Measurements from ENCODE around the gene PTPN14.

The PTPN14 gene

DNA sequence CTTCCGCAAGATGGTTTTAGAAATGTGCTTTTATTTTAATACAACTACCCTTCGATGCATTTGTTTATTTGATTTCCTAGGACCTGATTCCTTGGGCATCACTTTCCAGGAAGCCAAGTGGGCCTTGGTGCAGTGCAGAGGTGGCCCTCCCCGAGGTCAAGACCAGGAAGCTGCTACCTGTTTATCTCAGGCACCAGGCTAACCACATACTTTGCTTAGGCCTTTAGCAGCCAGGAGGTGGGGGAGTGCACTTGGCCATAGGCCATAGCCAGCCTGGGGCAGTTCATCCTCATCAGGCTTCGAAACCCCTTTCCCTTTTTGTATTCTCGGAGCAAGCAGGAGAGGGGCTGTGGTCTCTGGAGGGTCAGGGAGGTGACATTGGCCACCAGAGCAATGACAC lies 225.0 kb downstream of the PTPN14 start:
- no peak for DNase-seq

DNA sequence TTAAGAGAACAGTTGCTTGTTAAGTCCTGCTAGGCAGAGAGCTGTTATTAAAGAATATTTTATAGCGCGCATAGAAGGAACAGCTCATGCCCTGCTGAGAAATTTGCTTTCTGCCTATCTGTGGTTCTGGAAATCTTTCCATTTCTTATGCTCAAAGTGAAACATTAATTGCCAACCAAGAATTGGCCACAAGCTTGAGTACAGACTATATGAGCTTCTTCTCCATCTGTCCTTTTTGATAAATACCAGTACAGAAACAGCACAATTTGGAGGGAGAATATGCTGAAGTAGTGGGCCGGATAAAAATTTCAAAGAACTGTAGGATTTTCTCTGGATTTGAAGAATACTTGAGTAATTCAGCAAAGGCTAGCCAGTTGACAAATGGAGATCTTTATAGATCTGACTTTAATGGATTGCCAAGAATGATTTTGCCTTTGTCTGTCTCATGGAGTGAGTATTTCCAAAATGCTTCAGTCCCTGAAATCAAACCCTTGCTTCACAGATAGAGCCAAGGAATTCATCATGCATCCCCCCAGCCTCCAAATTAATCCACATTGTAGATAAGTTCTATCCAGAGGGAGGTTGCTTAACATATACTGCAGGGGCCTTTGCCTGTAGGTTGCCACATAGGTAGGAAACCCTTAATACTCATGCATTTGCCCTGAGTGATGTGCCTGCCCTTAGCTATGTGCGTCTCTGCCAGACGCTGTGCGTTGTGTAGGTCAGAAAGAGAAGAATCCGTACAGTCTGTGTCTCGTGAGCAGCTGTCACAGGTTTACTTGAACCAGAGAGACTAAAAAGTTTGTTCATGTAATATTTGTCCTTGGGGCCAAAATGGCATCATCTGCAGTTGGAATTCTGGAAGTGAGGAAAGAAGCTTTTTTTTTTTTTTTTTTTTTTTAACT lies 226.3 kb downstream of the PTPN14 start:
- DNase-seq = no peak

DNA sequence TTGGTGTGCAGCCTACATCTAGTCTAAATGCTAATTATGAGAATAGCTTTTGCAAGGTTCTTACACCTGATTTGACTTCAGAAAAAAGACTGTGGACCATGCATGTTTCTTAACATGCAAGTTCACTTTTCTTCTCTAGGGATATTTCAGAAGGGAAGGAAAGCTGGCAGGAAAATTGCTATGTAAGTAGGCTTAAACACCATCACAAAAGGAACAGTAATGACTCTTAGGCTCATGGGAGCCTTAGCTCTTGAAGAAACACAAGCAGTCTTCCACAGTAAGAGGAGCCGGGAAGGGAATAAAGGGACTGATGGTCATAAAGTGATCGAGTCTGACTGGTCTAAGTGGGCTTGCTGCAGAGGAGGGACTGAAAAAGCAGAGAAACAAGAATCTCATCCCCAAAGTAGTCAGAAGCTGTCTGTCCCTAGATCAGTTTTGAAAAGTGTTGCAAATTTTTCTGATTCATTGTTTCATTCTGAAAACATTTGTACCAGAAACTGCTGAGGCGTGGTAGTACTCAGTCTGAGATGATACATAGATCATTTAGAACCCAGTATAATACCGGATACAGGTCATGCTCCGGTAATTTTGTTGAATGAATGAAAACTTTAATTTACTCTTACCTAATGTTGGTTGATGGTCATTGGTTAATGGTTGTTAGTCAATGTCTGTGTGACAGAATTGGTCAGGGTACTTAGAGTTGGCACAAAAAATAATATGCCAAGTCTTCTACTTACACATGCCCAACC lies 229.5 kb downstream of the PTPN14 start:
- no peak for DNase-seq

DNA sequence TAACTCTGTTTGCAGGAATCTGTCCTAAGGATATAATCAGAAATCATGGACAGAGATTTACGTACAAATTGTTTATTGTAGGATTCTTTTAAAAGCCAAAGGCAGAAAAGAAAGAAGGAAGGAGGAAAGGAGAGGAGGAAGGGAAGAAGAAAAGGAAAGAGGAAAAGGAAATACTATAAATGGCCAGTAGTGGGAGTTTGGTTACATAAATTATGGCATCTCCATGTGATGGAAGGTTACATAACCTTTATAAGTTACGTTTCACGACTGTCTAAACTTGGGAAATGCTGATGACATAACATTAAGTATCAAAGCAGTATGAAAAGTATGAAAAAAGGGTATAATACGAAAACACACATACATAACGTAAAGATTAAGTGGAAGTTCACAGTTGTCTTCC lies 231.5 kb downstream of the PTPN14 start:
- DNase-seq = no peak

DNA sequence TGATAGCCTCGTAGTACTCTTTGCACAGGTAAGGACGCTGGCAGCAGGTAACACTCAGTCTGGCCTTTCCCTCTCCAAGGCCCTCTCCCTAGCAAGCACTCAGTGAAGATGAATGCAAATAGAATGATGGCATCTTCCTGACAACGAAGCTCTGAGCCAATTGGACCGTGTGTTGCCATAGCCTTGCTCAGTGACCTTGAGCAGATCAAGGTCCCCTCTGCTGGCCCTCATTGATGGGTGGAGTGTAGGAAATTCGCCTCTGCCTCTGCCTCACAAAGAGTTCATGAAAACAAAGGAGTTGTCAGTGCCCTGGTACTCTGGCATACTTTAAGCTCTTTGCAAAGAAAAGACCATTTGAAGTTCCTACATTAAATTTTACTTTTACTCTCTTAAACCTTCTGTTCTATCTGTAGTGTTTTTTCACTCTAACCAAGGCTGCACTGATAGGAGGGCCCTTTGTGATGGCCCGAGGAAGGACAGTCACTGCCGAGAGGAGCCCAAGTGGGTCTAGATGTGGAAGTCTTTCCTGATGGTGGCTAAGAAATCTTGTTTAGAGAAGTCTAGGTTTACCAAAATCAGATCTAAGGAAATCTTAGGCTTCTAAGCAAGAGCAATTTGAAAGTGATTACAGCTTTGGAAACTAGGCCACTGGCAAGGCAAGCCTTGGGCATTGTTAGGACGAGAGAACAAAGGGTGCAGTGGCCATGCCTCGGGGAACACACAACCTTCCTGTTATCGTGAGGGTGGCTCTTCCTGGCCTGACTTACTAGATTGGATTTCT lies 232.3 kb downstream of the PTPN14 start:
- no peak for DNase-seq

DNA sequence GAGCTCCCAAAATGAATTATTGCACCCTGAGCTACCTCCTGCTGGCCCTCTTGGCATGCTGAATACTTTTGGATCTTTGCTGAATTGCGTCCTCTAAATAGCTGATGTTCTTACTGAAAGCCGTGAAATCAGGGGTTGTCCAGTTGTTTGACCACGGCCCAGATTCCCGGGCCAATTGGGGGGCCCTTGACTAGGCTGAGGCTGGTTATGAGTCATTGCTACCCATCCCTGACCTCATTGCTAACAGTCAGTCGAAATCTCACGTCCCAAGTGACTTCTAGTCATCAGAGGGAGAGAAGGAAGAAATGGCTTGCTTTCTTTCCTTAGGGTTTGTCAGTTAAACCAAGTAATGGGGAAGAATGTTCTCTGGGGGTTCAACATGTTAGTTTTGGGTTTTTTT lies 233.0 kb downstream of the PTPN14 start:
- no peak for DNase-seq

DNA sequence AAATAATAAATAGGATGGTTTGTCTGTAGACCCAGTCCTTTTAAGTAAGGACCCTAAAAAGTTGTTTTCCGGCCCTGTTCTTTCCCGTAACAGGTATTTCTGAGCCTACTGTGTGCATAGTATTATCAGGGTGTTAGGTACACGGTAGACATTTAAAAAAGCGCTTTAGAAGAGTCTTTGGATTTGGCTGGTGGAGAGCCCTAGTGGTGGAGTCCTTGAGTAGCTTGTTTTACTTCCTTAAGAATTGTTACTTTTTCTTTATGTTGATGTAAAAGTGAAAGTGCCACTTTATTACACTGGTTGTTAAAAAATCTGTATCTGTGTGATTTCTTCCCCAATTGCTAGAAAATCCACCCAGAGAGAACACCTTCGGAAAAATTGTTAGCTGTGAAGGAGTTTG lies 233.7 kb downstream of the PTPN14 start:
- DNase-seq = no peak

DNA sequence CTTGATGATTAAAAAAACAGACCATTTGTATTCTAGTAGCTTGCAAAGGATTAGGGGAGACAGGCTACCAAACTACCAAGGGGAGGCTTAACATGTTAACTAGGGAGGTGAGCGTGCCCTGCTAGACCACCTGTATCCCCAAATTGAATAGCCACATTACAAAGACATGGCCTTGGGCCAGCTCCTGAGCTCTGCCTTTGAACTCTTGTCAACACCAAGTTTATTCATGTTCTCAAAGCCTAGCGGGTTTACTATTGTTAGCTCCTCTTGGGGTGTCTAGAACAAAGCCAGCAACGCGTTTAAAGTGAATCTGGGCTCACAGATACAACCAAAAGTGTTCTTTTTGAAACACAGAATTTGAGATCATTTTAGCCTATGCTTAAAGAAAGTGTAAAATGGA lies 234.1 kb downstream of the PTPN14 start:
- DNase-seq = no peak

DNA sequence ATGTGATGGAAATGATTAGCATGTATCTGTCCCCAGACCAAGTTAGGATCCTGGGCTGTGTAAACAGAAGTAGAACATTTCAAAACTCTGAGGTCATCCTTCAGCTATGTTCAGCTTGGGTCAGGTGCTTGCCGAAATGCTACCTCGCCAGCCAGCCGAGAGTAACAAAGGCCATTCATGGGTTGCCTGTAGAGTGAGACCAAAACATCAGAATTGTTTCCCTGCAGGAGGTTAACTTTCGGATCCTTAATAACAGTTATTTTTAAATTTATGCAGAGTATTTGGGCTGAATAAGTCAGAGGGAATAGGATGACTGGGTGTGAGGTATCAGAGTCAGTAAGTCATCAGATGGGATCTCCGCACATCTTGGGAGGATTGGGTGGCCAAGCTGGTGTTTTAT lies 234.8 kb downstream of the PTPN14 start:
- DNase-seq = no peak

DNA sequence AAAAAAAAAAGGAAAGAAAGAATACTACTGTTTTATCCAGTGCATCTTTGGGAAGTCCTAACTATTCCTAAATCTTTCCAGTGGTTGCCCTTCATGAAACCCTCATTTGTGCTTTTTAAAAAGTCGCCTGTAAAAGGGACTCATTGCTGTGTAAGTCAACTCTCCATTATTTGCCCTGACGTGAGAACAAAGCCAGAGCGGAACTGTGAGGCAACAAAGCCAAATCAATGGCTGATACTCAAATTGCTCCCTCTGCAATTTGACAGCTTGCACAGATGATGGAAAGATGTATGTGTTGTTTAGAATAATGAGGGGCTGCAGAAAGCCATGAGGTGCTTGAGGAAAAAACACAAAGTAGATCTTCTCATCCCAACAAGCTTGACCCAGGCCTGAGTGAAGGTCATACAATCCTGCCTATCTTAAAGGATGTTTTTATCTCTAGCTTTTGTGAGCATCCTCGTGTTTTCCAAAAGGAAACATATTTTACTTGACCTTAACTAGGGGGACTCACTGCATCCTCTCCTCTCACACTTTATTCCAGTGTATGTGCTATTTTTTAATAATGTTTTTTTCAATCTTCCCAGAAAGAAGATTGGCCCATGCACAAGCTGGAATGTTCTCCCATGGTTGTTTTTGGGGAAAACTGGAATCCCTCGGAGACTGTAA lies 237.1 kb downstream of the PTPN14 start:
- DNase-seq = peak in 1 of 2 experiments; percentile 8

DNA sequence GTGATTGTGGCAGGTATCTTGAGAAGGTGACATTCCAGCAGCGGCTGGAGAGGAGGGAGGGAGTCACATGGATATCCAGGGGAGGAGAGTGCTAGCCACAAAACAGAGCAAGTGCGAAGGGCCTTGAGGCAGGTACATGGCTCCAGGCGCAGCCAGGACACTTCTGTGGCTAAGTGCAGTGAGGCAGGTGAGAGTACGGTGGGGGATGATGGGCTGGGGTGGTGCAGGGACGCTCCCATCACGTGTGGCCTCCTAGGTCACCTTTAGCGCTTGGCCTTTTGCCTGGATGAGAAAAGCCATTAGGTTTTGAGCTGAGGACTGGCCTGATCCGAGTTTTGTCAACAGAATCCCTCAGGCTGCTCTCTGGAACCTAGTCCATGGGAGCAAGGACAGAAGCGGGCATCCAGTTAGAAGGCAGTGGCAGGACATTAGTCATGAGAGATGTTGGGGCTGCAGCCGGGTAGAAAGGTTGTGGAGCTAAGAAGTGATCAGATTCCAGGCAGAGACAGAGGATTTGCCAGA lies 238.8 kb downstream of the PTPN14 start:
- no peak for DNase-seq

DNA sequence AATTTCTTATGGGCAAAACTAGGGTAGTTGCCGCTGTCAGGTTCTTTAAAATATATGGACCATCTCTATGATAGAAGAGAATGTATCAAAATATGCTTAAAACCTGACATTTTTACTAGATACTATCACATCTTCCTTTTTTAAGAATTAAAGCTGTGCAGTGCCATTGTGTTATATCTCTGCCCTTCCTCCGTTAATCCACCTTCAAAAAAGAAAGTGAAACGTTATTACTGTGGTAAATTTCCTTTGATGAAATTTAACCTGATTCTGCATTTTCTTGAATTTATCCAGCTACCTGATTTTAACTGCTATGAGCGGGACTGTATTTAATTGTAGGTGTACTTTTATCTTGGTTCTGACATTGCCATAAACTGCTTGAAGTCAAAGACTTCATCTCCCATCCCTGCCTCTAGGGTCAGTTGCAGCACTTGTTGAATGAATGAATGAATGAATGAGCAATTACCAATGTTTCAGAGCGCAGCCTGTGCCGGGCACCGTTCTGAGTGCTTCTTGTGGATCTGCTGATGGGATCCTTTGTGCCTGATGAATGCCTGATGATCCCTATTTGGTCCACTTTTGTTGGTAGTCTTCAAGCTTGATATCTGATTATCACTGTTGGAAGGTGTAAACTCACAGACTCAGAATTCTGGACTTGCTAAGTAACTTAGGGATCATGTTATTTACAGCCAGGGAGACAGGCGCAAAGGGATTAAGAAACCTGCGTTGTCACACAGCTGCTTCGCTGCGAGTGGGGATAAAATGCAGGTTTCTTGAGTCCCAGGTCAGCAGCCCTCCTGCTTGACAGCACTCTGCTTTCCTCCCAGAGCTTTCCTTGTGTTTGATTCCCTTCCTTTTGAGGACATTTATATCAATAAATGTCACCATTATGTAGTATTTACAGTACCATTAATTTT lies 240.4 kb downstream of the PTPN14 start:
- DNase-seq = no peak

DNA sequence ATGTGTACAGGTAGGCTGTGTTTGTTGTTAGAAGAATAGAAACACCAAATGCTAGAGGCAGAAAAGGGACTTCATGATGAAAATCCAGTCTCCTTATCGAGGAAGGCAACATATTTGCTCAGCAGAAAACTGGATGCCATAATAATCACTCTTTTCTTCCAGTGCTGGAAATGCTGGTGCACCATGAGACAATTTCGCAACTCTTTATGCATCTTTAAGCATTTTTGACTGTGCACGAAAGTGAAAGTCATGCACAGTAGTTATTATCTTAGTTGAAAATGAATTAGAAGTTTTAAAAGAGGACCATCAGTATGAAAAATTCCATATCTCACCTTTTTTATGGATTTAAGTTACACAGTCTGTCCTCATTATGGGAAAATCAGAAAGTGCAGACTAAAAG lies 241.4 kb downstream of the PTPN14 start:
- no peak for DNase-seq

DNA sequence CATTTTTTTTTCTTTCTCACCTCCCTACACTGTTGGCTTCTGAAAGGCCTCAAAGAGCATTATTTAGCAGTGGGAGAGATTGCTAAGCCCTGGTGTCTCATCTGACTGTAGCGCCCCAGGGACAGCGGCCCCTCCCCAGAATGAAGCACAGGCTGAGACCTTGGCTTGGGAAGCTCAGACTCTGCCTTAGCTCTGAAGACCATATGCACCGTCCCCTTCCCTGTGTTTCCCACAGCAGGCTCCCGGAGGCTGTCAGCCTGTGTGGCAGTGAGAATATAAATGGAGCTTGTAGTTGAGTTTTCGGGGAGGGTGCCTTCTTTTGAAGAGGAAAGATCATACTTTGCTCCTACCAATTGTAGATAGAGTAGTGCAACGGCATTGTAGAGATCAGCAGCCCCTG lies 245.1 kb downstream of the PTPN14 start:
- DNase-seq = no peak

DNA sequence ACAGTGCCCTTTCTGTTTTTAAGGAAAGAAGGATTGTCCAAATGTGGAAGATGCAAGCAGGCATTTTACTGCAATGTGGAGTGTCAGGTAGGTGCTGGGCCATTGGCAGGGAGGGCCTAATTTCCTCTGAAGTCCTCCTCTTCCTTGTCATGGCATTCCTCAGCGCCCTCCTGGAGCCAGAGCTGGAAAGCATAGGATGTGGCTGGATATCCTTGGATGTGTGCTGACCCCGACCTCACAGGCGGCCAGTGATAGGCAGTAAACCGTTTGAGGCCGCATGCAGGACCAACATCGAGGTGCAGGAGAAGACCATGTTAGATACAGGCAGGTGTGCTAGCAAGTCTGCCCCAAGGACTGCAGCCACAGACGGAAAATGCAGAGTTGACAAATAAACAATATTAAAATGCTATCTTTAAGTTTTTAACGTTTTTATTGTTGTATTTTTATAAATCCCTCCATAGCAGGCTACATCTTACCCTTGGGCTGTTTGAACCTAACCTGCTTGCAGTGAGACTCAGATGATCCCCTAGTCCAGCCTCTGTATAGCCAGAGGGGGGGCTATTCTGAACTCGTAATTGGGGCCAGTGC lies 246.1 kb downstream of the PTPN14 start:
- no peak for DNase-seq

DNA sequence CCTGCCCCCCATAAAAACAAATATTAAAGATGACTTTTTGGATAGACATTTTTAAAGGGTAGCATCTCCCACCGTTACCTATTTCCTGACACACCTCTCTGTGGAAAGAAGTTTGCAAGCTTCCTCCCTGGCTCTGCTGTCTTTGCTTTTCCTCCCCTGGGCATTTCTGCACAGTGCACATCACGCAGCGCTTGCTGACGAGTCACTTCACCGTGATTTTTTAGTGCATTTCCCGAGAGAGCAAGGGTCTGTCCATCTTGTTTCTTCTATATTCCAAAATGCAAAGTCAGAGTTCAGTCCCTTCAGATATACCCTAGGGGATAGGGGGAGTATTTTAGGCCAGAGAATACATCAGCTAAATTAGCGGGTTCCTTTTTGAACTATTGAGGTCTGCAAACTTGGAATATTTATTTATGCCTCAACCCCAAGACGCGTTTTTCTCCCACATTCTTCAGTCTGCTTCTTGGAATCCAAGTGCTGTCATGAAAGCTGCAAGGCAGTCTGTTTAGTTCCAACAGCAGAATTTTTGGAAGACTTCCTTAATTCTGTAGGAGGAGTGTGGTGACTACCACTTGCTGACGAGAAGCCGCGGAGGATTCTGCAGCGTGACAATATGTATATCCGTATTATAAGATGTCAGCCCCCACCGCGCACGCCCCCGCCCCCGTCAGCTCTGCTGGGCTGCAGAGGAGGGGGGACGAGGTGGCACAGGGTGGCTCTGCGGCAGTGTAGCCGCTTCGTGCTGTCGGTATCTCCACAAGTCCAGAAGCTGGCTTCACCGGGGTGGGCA lies 248.1 kb downstream of the PTPN14 start:
- DNase-seq = no peak

DNA sequence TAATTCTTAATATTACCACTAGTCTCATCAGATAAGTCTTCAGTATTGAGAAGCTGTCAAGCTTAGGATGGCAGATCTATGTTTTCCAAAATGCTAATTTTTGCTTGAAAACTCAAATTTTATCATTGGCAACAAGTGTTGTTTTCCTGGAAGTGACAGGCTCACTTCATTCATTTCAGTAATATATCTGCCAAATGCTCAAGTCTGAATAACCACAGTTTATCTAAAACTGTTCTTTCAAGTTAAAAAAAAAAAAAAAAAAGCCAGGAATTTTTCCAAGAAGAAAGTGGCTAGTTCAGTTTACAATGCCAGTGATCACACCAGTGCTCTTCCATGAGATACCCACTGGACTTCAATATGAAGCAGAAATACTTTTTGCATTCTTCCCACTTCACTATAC lies 249.9 kb downstream of the PTPN14 start:
- DNase-seq = no peak

DNA sequence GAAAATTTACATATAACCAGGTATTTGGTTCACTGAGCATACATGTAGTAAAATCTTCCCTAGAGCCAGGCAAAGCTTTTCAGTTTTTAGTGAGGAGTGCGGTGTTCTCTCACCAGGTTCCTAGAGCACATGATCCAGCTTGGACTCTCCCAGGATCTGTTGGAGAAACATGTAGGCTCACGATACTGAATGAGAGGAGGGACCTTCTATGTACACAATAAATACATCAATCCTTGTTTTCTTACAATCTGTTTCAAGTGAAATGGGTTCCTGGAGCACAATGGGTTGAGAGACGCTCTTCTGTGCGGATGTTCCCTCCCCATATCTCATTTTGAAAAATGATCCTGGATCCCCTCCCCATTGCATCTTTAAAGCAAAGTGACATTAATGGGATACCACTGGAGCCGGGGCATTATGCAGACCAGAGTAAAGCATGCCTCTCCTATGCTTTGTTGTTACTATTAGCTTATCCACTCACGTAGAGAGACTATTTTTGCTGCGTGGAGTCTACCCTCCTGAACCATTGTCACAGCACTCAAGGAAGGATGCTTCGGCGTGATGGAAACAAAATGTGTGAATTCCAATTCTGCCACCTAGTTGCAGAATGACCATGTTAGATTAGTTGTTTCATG lies 251.1 kb downstream of the PTPN14 start:
- DNase-seq = no peak
